ENCODE results near the gene KCNAB1. TPM values are rescaled to one million over a fixed set of nuclear protein-coding genes. Genes with fewer than 3 reads are reported as not detected.

The KCNAB1 gene
- total RNA-seq, 1 donor from 2014 or later = 3.9 TPM

GRCh38 chr3:156575641-156576040 is 455.3 kb downstream of the KCNAB1 start:
- TF ChIP-seq POLR2A (IDR thresholded peaks at IDR 0.05) (no peak), CTCF (IDR thresholded peaks at IDR 0.05) (no peak), POLR2AphosphoS5 (IDR thresholded peaks at IDR 0.05; ENCODE audit: insufficient read depth in 1 of 2, low read depth in 1 of 2) (no peak)
- H3K27me3 ChIP-seq = no peaks in the 10 kb centered on the region
- intact Hi-C loops (cut with DNase I) = no loop called here
- H3K4me3 ChIP-seq = no peak overlapping the region
- H3K9me3 ChIP-seq = no peaks in the 10 kb centered on the region
- H3K4me1 ChIP-seq = no peaks in the 10 kb centered on the region
- H3K27ac ChIP-seq = no peak overlapping the region
- no peak for DNase-seq (ENCODE audit: extremely low spot score in 2 of 2)
- no peaks in the 10 kb centered on the region for H3K36me3 ChIP-seq

- Histone ChIP-seq H3K9me3 (no peaks in the 10 kb centered on the region), H3K36me3 (no peaks in the 10 kb centered on the region), H3K4me3 (no peak overlapping the region), H3K27me3 (no peaks in the 10 kb centered on the region), H3K27ac (no peak overlapping the region), H3K4me1 (no peaks in the 10 kb centered on the region)
- no peak for DNase-seq (ENCODE audit: extremely low spot score in 2 of 2)
- intact Hi-C loops (cut with DNase I) = no loop called here
- TF ChIP-seq POLR2A (IDR thresholded peaks at IDR 0.05) (no peak), POLR2AphosphoS5 (IDR thresholded peaks at IDR 0.05; ENCODE audit: insufficient read depth in 1 of 2, low read depth in 1 of 2) (no peak), CTCF (IDR thresholded peaks at IDR 0.05) (no peak)
Observed at GRCh38 chr3:156576051-156576450, 455.7 kb downstream of the KCNAB1 start.

GRCh38 chr3:156576651-156577348 is 456.4 kb downstream of the KCNAB1 start:
- no peak for TF ChIP-seq CTCF (IDR thresholded peaks at IDR 0.05)

GRCh38 chr3:156577736-156578135 is 457.4 kb downstream of the KCNAB1 start:
- Histone ChIP-seq H3K27ac (no peak overlapping the region), H3K9me3 (no peaks in the 10 kb centered on the region), H3K4me3 (no peak overlapping the region), H3K36me3 (no peaks in the 10 kb centered on the region), H3K4me1 (no peaks in the 10 kb centered on the region), H3K27me3 (no peaks in the 10 kb centered on the region)
- DNase-seq (ENCODE audit: extremely low spot score in 2 of 2) = no peak
- intact Hi-C loops (cut with DNase I) = no loop called here
- TF ChIP-seq POLR2A (IDR thresholded peaks at IDR 0.05) = no peak
- TF ChIP-seq POLR2AphosphoS5 (IDR thresholded peaks at IDR 0.05; ENCODE audit: insufficient read depth in 1 of 2, low read depth in 1 of 2) = no peak
- TF ChIP-seq CTCF (IDR thresholded peaks at IDR 0.05) = no peak

More at GRCh38 chr3:156576651-156577348, 456.4 kb downstream of the KCNAB1 start:
- no peaks in the 10 kb centered on the region for H3K27me3 ChIP-seq
- intact Hi-C loops (cut with DNase I) = no loop called here
- no peaks in the 10 kb centered on the region for H3K9me3 ChIP-seq
- no peak overlapping the region for H3K27ac ChIP-seq
- H3K4me3 ChIP-seq = no peak overlapping the region
- H3K4me1 ChIP-seq = no peaks in the 10 kb centered on the region
- no peak for DNase-seq (ENCODE audit: extremely low spot score in 2 of 2)
- no peaks in the 10 kb centered on the region for H3K36me3 ChIP-seq

- no peaks in the 10 kb centered on the region for H3K27me3 ChIP-seq
- H3K36me3 ChIP-seq = no peaks in the 10 kb centered on the region
- H3K4me1 ChIP-seq = no peaks in the 10 kb centered on the region
- no peak overlapping the region for H3K27ac ChIP-seq
- TF ChIP-seq CTCF (IDR thresholded peaks at IDR 0.05) = no peak
- TF ChIP-seq POLR2AphosphoS5 (IDR thresholded peaks at IDR 0.05; ENCODE audit: insufficient read depth in 1 of 2, low read depth in 1 of 2) = no peak
- no peak for TF ChIP-seq POLR2A (IDR thresholded peaks at IDR 0.05)
- H3K4me3 ChIP-seq = no peak overlapping the region
- intact Hi-C loops (cut with DNase I) = no loop called here
- H3K9me3 ChIP-seq = no peaks in the 10 kb centered on the region
- DNase-seq (ENCODE audit: extremely low spot score in 2 of 2) = no peak
Observed at GRCh38 chr3:156579427-156579851, 459.1 kb downstream of the KCNAB1 start.
